NCI-H226 (cell line): Measurements from ENCODE around the gene FKBP11.
"Not testable (repeated sequence)": the region's sequence is repeated elsewhere in the genome, so short reads cannot be mapped to it uniquely, and the experiment has no call there.

Experiments used
- DNase-seq: peaks from one replicate; pipeline ENCODE4 v3.0.0-alpha.2; 2015

The FKBP11 gene

GRCh38 chr12:48903982-48904411 is 21.3 kb downstream of the FKBP11 start:
- no peak for DNase-seq

- no peak for DNase-seq
Measured at GRCh38 chr12:48903363-48903981, 21.8 kb downstream of the FKBP11 start.

GRCh38 chr12:48901278-48901677 is 24.0 kb downstream of the FKBP11 start:
- DNase-seq = no peak

- DNase-seq = no peak
Measured at GRCh38 chr12:48899651-48900050, 25.6 kb downstream of the FKBP11 start.

GRCh38 chr12:48894271-48894670 is 31.0 kb downstream of the FKBP11 start:
- no peak for DNase-seq

GRCh38 chr12:48890657-48891418 is 34.5 kb downstream of the FKBP11 start:
- peak; percentile 66 for DNase-seq

- DNase-seq = no peak
Measured at GRCh38 chr12:48889679-48890078, 35.6 kb downstream of the FKBP11 start.

- peak; percentile 32 for DNase-seq
Measured at GRCh38 chr12:48883305-48884161, 41.8 kb downstream of the FKBP11 start.

GRCh38 chr12:48882972-48883304 is 42.4 kb downstream of the FKBP11 start:
- DNase-seq = no peak

- DNase-seq = no peak
Measured at GRCh38 chr12:48882315-48882687, 43.0 kb downstream of the FKBP11 start.

GRCh38 chr12:48881686-48882314 is 43.5 kb downstream of the FKBP11 start:
- DNase-seq = no peak

- DNase-seq = no peak
Measured at GRCh38 chr12:48880647-48881046, 44.6 kb downstream of the FKBP11 start.

GRCh38 chr12:48878548-48878947 is 46.7 kb downstream of the FKBP11 start:
- no peak for DNase-seq

GRCh38 chr12:48875944-48876515 is 49.3 kb downstream of the FKBP11 start:
- no peak for DNase-seq

GRCh38 chr12:48873534-48873933 is 51.8 kb downstream of the FKBP11 start:
- not testable (repeated sequence) for DNase-seq

GRCh38 chr12:48873096-48873495 is 52.2 kb downstream of the FKBP11 start:
- DNase-seq = no peak
